IMR-90 (cell line): ENCODE data around the gene REC114. TPM values are rescaled to one million over a fixed set of nuclear protein-coding genes. Genes with fewer than 3 reads are reported as not detected.

ENCODE experiments used
- ATAC-seq: fragments of 200-7000 bp; cut with Tn5 transposase; 2 replicates; pipeline ENCODE4 v1.9.1; 2020; ENCODE audit warnings: low read depth, mild to moderate bottlenecking, moderate library complexity
- BruUV-seq: library from RNA; stranded (reverse); fragments of 400-500 nt; replicated peaks from 2 replicates; lab custom pipeline; 2021; lab: Mats Ljungman, UMichigan
- CTCF ChIA-PET: fragments of 300-600 bp; formaldehyde crosslinking; extraction: SDS; loops from one replicate; lab custom pipeline; 2021; ENCODE audit warnings: antibody characterized with exemption; lab: Yijun Ruan, JAX
- POLR2A ChIA-PET: fragments of 300-600 bp; sonication (Branson Sonifier 250); formaldehyde crosslinking; loops from one replicate; lab custom pipeline; 2022; ENCODE audit warnings: antibody characterized with exemption; ENCODE audit not compliant: unreplicated experiment; lab: Charles Lee
- DNase-seq: peaks from one replicate; pipeline ENCODE4 v3.0.0; 2013
- H2AFZ ChIP-seq: replicated peaks from 2 replicates; pipeline ENCODE3; 2013; ENCODE audit warnings: low read length, mild to moderate bottlenecking; ENCODE audit not compliant: poor library complexity
- H2AK5ac ChIP-seq: 2 replicates; pipeline ENCODE4 v1.6.1; 2013; ENCODE audit warnings: low read depth, low read length, inconsistent platforms
- H2AK9ac ChIP-seq: replicated peaks from 2 replicates; pipeline ENCODE3; 2013; ENCODE audit warnings: mild to moderate bottlenecking, low read depth, low read length, moderate library complexity; ENCODE audit not compliant: poor library complexity
- H2BK120ac ChIP-seq: 2 replicates; pipeline ENCODE4 v1.6.1; 2013; ENCODE audit warnings: low read depth, low read length, inconsistent platforms
- H2BK15ac ChIP-seq: 3 replicates; pipeline ENCODE4 v1.6.1; 2013; ENCODE audit warnings: low read depth, low read length, inconsistent platforms
- H2BK20ac ChIP-seq: 2 replicates; pipeline ENCODE4 v1.6.1; 2013; ENCODE audit warnings: low read depth, mild to moderate bottlenecking, inconsistent platforms, low read length, moderate library complexity
- H2BK5ac ChIP-seq: 2 replicates; pipeline ENCODE4 v1.6.1; 2013; ENCODE audit warnings: mild to moderate bottlenecking, low read depth, low read length, inconsistent platforms; ENCODE audit not compliant: poor library complexity, severe bottlenecking
- H3K14ac ChIP-seq: replicated peaks from 2 replicates; pipeline ENCODE4 v1.6.1; 2013; ENCODE audit warnings: low read depth, low read length, inconsistent platforms
- H3K18ac ChIP-seq: 2 replicates; pipeline ENCODE4 v1.6.1; 2013; ENCODE audit warnings: low read depth, low read length, control low read depth
- H3K23ac ChIP-seq: 2 replicates; pipeline ENCODE4 v1.6.1; 2013; ENCODE audit warnings: low read depth, low read length, inconsistent platforms
- H3K27ac ChIP-seq: 2 replicates; pipeline ENCODE4 v1.5.1; 2013; ENCODE audit warnings: mild to moderate bottlenecking, control low read depth, low read length; ENCODE audit not compliant: insufficient read depth
- H3K27me3 ChIP-seq: 2 replicates; pipeline ENCODE4 v1.6.1; 2013; ENCODE audit warnings: low read length; ENCODE audit not compliant: control insufficient read depth, insufficient read depth
- H3K36me3 ChIP-seq: 2 replicates; pipeline ENCODE4 v1.6.1; 2013; ENCODE audit warnings: low read length, mixed read lengths; ENCODE audit not compliant: control insufficient read depth, insufficient read depth
- H3K4ac ChIP-seq: 2 replicates; pipeline ENCODE4 v1.6.1; 2013; ENCODE audit warnings: low read depth, low read length, inconsistent platforms
- H3K4me1 ChIP-seq: 2 replicates; pipeline ENCODE4 v1.6.1; 2013; ENCODE audit warnings: low read length, mixed read lengths; ENCODE audit not compliant: control insufficient read depth, insufficient read depth
- H3K4me2 ChIP-seq: 2 replicates; pipeline ENCODE4 v1.6.1; 2013; ENCODE audit warnings: low read depth, mild to moderate bottlenecking, control low read depth, low read length, moderate library complexity
- H3K4me3 ChIP-seq: 2 replicates; pipeline ENCODE4 v1.5.1; 2013; ENCODE audit warnings: low read depth, mild to moderate bottlenecking, control low read depth, low read length, moderate library complexity; ENCODE audit not compliant: insufficient read depth
- H3K56ac ChIP-seq: 2 replicates; pipeline ENCODE4 v1.6.1; 2013; ENCODE audit warnings: low read length, inconsistent platforms; ENCODE audit not compliant: insufficient read depth; ENCODE audit errors: extremely low read depth
- H3K79me1 ChIP-seq, 2 experiments: 2 replicates each; pipeline ENCODE4 v1.6.1; 2013; ENCODE audit warnings: low read length in 2 of 2, inconsistent platforms in 1 of 2, low read depth in 1 of 2
- H3K9ac ChIP-seq: 2 replicates; pipeline ENCODE4 v1.6.1; 2013; ENCODE audit warnings: low read depth, low read length, control low read depth
- H3K9me1 ChIP-seq: 2 replicates; pipeline ENCODE4 v1.6.1; 2013; ENCODE audit warnings: low read length, inconsistent platforms; ENCODE audit not compliant: insufficient read depth
- H3K9me3 ChIP-seq: 2 replicates; pipeline ENCODE4 v1.6.1; 2013; ENCODE audit warnings: low read length; ENCODE audit not compliant: control insufficient read depth, insufficient read depth
- H4K20me1 ChIP-seq: 2 replicates; pipeline ENCODE4 v1.6.1; 2013; ENCODE audit warnings: low read length, inconsistent platforms; ENCODE audit not compliant: insufficient read depth
- H4K5ac ChIP-seq: 2 replicates; pipeline ENCODE4 v1.6.1; 2013; ENCODE audit warnings: mild to moderate bottlenecking, low read depth, low read length, control low read depth
- H4K8ac ChIP-seq, 2 experiments: 2 replicates each; pipeline ENCODE4 v1.6.1; 2013; ENCODE audit warnings: low read depth in 2 of 2, low read length in 2 of 2, control low read depth in 1 of 2, inconsistent platforms in 1 of 2
- H4K91ac ChIP-seq: 2 replicates; pipeline ENCODE4 v1.6.1; 2013; ENCODE audit warnings: low read depth, low read length, inconsistent platforms; ENCODE audit not compliant: insufficient read depth
- BHLHE40 ChIP-seq: fragments of 150-350 bp; IDR thresholded peaks from 2 replicates; pipeline ENCODE4 v1.6.1; 2016; ENCODE audit warnings: mild to moderate bottlenecking, low read depth, low read length
- CEBPB ChIP-seq: IDR thresholded peaks from 2 replicates; pipeline ENCODE4 v1.6.1; 2012; ENCODE audit warnings: low read depth, low read length, improper control_type of control experiment
- CHD1 ChIP-seq: IDR thresholded peaks from 2 replicates; pipeline ENCODE4 v1.6.1; 2012; ENCODE audit warnings: low read depth, low read length, improper control_type of control experiment
- MAFK ChIP-seq: IDR thresholded peaks from 2 replicates; pipeline ENCODE4 v1.6.1; 2012; ENCODE audit warnings: low read depth, low read length, improper control_type of control experiment
- MAZ ChIP-seq: IDR thresholded peaks from 2 replicates; pipeline ENCODE4 v1.6.1; 2012; ENCODE audit warnings: low read depth, mild to moderate bottlenecking, low read length, improper control_type of control experiment, moderate library complexity, borderline replicate concordance
- NFE2L2 ChIP-seq: fragments of 150-350 bp; IDR thresholded peaks from 2 replicates; pipeline ENCODE4 v1.6.1; 2016; ENCODE audit warnings: low read depth, mild to moderate bottlenecking, low read length
- POLR2A ChIP-seq: IDR thresholded peaks from 2 replicates; pipeline ENCODE4 v1.6.1; 2012; ENCODE audit warnings: mild to moderate bottlenecking, low read depth, low read length
- RAD21 ChIP-seq: IDR thresholded peaks from 2 replicates; pipeline ENCODE4 v1.6.1; 2012; ENCODE audit warnings: low read length, improper control_type of control experiment
- RCOR1 ChIP-seq: IDR thresholded peaks from 2 replicates; pipeline ENCODE4 v1.6.1; 2012; ENCODE audit warnings: mild to moderate bottlenecking, low read length, improper control_type of control experiment; ENCODE audit not compliant: insufficient replicate concordance
- RFX5 ChIP-seq: IDR thresholded peaks from 2 replicates; pipeline ENCODE4 v1.8.0; 2012; ENCODE audit warnings: low read depth, mild to moderate bottlenecking, low read length, moderate library complexity
- USF2 ChIP-seq: fragments of 150-350 bp; IDR thresholded peaks from 2 replicates; pipeline ENCODE4 v1.6.1; 2017; ENCODE audit warnings: mild to moderate bottlenecking, antibody characterized with exemption, low read length, low read depth
- WGBS, 2 experiments: methylation state at CpG; one replicate each; pipeline versions ENCODE4 v1.1.5 to v1.1.7; 2013; ENCODE audit warnings: missing lambda C conversion rate in 2 of 2; ENCODE audit not compliant: insufficient read length in 1 of 2; ENCODE audit errors: extremely low coverage in 2 of 2; 5-methylcytosine and 5-hydroxymethylcytosine counted together
- dilution Hi-C: fragments of 300-500 bp; cut with HindIII; formaldehyde crosslinking; loops from one replicate; pipeline ENCODE4 v1.14.3; 2018; ENCODE audit warnings: low sequenced_read_pairs; ENCODE audit not compliant: unreplicated experiment
- in situ Hi-C: fragments of 300-500 bp; cut with MboI; formaldehyde crosslinking; loops from 3 replicates; pipeline ENCODE4 v1.14.3; 2019; ENCODE audit warnings: low sequenced_read_pairs, inconsistent platforms, mixed read lengths
- intact Hi-C: fragments of 100-400 bp; cut with micrococcal nuclease; formaldehyde crosslinking; loops from 2 replicates; pipeline ENCODE4 v1.10.0; 2022
- polyA plus RNA-seq, 3 experiments: library from polyadenylated mRNA; depleted of rRNA; stranded (reverse); fragments of >200 nt; gene quantifications; 2 replicates each; pipeline ENCODE4 v1.2.3, GENCODE V29; 2012; ENCODE audit warnings: low replicate concordance in 1 of 3
- total RNA-seq: library from RNA; depleted of rRNA; stranded (reverse); fragments of >200 nt; gene quantifications from 2 replicates; pipeline ENCODE4 v1.2.3, GENCODE V29; 2012
- TF ChIP-seq, protein P1 (sequence below): conservative IDR thresholded peaks from 2 replicates; pipeline ENCODE4 v1.5.1; 2012; ENCODE audit warnings: mild to moderate bottlenecking, low read depth, low read length, improper control_type of control experiment

The REC114 gene
- total and polyA plus RNA-seq, 2 of the 4 experiments (the other 2 are of a cell fraction), result not detected

DNA sequence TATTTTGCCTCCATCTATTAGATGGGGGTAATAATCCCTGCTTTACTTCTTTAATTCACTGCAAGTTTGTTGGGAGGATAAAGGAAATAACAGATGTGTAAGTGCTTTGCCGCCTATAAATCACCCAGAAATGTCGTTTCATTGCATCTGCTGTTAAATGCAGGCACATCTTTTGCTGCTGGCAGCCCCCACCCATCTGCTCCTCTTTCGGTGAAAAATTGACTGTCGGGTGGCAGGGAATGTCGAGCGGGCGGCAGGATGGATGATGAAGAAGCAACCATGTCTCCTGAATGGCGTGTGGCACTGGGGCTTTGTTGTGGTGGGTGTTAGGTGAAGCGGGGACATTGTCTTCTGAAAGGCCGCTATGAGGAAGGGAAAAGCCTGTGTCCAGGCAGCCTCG is 543 bp upstream of the REC114 start:
- Histone ChIP-seq H3K4me2 (no peak overlapping the region), H3K14ac (no peak overlapping the region), H2BK20ac (no peak overlapping the region), H3K56ac (no peak overlapping the region), H3K9me1 (no peaks in the 10 kb centered on the region), H2BK120ac (no peak overlapping the region), H3K23ac (no peak overlapping the region), H3K9ac (no peak overlapping the region), H3K4me1 (no peaks in the 10 kb centered on the region), H2AK9ac (no peak overlapping the region), H3K79me1 (no peaks in the 10 kb centered on the region), H4K8ac (no peak overlapping the region), H3K27ac (no peak overlapping the region), H2AFZ (no peak overlapping the region), H3K9me3 (no peaks in the 10 kb centered on the region), H3K4me3 (no peak overlapping the region), H2BK5ac (no peak overlapping the region), H4K91ac (no peak overlapping the region), H4K20me1 (no peaks in the 10 kb centered on the region), H4K5ac (no peak overlapping the region), H3K27me3 (peaks cover 24% of the 10 kb centered on the region), H3K18ac (no peak overlapping the region), H2AK5ac (no peak overlapping the region), H2BK15ac (no peak overlapping the region), H3K36me3 (no peaks in the 10 kb centered on the region), H3K4ac (no peak overlapping the region)
- ChIA-PET POLR2A (no interaction called here), CTCF (no interaction called here)
- in situ Hi-C loops (no loop called here), dilution Hi-C loops (no loop called here), intact Hi-C loops (no loop called here)
- DNase-seq, result no peak
- no peak for ATAC-seq
- BruUV-seq, result no TSS peak
- TF ChIP-seq RAD21, result no peak
- no peak for TF ChIP-seq RCOR1
- no peak for TF ChIP-seq MAZ
- no peak for TF ChIP-seq BHLHE40
- TF ChIP-seq MAFK, result no peak
- no peak for TF ChIP-seq POLR2A
- no peak for TF ChIP-seq CEBPB
- no peak for TF ChIP-seq NFE2L2
- no peak for TF ChIP-seq CHD1
- TF ChIP-seq RFX5, result no peak
- TF ChIP-seq USF2, result no peak
- TF ChIP-seq, protein P1, sequence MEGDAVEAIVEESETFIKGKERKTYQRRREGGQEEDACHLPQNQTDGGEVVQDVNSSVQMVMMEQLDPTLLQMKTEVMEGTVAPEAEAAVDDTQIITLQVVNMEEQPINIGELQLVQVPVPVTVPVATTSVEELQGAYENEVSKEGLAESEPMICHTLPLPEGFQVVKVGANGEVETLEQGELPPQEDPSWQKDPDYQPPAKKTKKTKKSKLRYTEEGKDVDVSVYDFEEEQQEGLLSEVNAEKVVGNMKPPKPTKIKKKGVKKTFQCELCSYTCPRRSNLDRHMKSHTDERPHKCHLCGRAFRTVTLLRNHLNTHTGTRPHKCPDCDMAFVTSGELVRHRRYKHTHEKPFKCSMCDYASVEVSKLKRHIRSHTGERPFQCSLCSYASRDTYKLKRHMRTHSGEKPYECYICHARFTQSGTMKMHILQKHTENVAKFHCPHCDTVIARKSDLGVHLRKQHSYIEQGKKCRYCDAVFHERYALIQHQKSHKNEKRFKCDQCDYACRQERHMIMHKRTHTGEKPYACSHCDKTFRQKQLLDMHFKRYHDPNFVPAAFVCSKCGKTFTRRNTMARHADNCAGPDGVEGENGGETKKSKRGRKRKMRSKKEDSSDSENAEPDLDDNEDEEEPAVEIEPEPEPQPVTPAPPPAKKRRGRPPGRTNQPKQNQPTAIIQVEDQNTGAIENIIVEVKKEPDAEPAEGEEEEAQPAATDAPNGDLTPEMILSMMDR, result no peak
- 100% methylated on average over 2 of the region's 11 CpGs; no CpG with 5 or more reads in 1 of the 2 experiments for WGBS, 2 experiments
